ENCODE data around the gene CIAO3.

The CIAO3 gene

GRCh38 chr16:681746-682427 lies 58.9 kb downstream of the CIAO3 start:
- Histone ChIP-seq H3K27me3 (ENCODE audit: control insufficient read depth, insufficient read depth, low read length, poor library complexity, severe bottlenecking) (no peaks in the 10 kb centered on the region), H3K27ac (ENCODE audit: insufficient read depth, low read depth, low read length, poor library complexity, severe bottlenecking) (no peak overlapping the region), H3K36me3 (ENCODE audit: control insufficient read depth, insufficient read depth, low read length) (peaks cover 15% of the 10 kb centered on the region), H3K4me1 (ENCODE audit: control insufficient read depth, insufficient read depth, low read length) (peaks cover 13% of the 10 kb centered on the region), H3K4me3 (ENCODE audit: insufficient read depth, low read depth, low read length) (no peak overlapping the region), H3K9me3 (ENCODE audit: control insufficient read depth, low read length) (no peaks in the 10 kb centered on the region)
- WGBS, 2 experiments: 95 to 97% methylated on average over 28 of the region's 28 CpGs

GRCh38 chr16:680967-681745 lies 59.6 kb downstream of the CIAO3 start:
- peaks cover under 1% of the 10 kb centered on the region for H3K27me3 ChIP-seq (ENCODE audit: control insufficient read depth, insufficient read depth, low read length, poor library complexity, severe bottlenecking)
- peaks cover 13% of the 10 kb centered on the region for H3K4me1 ChIP-seq (ENCODE audit: control insufficient read depth, insufficient read depth, low read length)
- no peak overlapping the region for H3K27ac ChIP-seq (ENCODE audit: insufficient read depth, low read depth, low read length, poor library complexity, severe bottlenecking)
- H3K4me3 ChIP-seq (ENCODE audit: insufficient read depth, low read depth, low read length): peak overlapping the region; percentile 77
- WGBS, 2 experiments: 66 to 67% methylated on average over 44 of the region's 44 CpGs
- H3K9me3 ChIP-seq (ENCODE audit: control insufficient read depth, low read length): no peaks in the 10 kb centered on the region
- H3K36me3 ChIP-seq (ENCODE audit: control insufficient read depth, insufficient read depth, low read length): peaks cover 15% of the 10 kb centered on the region

GRCh38 chr16:680625-680945 lies 60.2 kb downstream of the CIAO3 start:
- WGBS, 2 experiments: 1% methylated on average over 38 of the region's 38 CpGs
- Histone ChIP-seq H3K4me3 (ENCODE audit: insufficient read depth, low read depth, low read length) (peak overlapping the region; percentile 77), H3K36me3 (ENCODE audit: control insufficient read depth, insufficient read depth, low read length) (peaks cover 15% of the 10 kb centered on the region), H3K27ac (ENCODE audit: insufficient read depth, low read depth, low read length, poor library complexity, severe bottlenecking) (peak overlapping the region; percentile 60), H3K27me3 (ENCODE audit: control insufficient read depth, insufficient read depth, low read length, poor library complexity, severe bottlenecking) (peaks cover 7% of the 10 kb centered on the region), H3K9me3 (ENCODE audit: control insufficient read depth, low read length) (no peaks in the 10 kb centered on the region), H3K4me1 (ENCODE audit: control insufficient read depth, insufficient read depth, low read length) (peaks cover 13% of the 10 kb centered on the region)

DNA sequence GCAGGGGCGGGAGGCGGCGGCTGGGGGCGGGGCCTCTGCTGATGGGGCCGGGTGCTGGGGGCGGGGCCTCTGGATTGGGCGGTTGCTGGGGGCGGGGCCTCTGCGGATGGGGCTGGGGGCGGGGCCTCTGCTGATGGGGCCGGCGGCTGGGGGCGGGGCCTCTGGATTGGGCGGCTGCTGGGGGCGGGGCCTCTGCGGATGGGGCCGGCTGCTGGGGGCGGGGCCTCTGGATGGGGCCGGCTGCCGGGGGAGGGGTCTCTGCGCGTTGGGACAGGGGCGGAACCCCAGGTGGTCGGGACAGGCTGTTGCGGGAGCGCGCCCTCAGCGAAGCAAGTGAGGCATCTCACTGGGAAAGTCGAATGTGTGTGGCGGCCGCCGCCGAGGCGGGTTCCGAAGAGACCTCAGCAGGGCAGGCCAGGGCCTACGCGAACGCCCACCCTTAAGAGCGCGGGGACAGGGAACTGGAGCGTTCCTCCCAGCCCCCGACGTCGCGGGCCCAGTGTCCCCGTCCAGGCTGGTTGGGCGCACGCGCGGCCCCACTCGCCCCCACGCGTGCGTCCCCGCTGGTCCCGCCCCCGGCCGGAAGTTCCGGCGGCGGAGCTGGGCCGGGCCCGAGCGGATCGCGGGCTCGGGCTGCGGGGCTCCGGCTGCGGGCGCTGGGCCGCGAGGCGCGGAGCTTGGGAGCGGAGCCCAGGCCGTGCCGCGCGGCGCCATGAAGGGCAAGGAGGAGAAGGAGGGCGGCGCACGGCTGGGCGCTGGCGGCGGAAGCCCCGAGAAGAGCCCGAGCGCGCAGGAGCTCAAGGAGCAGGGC lies 60.8 kb downstream of the CIAO3 start, which contains the start of gene STUB1:
STUB1 (plus strand) TSS at position 597 of the 811 bp plus-strand sequence; CDS start at position 713, 116 bp downstream.
- Histone ChIP-seq H3K27ac (ENCODE audit: insufficient read depth, low read depth, low read length, poor library complexity, severe bottlenecking) (peak within 1 kb of the TSS; percentile 60), H3K36me3 (ENCODE audit: control insufficient read depth, insufficient read depth, low read length) (peaks cover 15% of the 10 kb centered on the region), H3K27me3 (ENCODE audit: control insufficient read depth, insufficient read depth, low read length, poor library complexity, severe bottlenecking) (peaks cover 12% of the 10 kb centered on the region), H3K4me3 (ENCODE audit: insufficient read depth, low read depth, low read length) (peak within 1 kb of the TSS; percentile 77), H3K4me1 (ENCODE audit: control insufficient read depth, insufficient read depth, low read length) (peaks cover 14% of the 10 kb centered on the region), H3K9me3 (ENCODE audit: control insufficient read depth, low read length) (no peaks in the 10 kb centered on the region)
- WGBS, 2 experiments: 0% methylated on average over 87 to 91 of the region's 91 CpGs

Measured in ectodermal cell (in vitro differentiated cells).